HG02623 (cell line): ENCODE measurements around the gene KRT23.

Source experiments
- ATAC-seq: cut with Tn5 transposase; IDR thresholded peaks from one replicate; pipeline ENCODE4 v1.9.1; 2021; ENCODE audit warnings: moderate library complexity; ENCODE audit not compliant: unreplicated experiment

KRT23 gene

GRCh38 chr17:40912486-40913210, 24.8 kb downstream of the KRT23 start:
- ATAC-seq: no peak

DNA sequence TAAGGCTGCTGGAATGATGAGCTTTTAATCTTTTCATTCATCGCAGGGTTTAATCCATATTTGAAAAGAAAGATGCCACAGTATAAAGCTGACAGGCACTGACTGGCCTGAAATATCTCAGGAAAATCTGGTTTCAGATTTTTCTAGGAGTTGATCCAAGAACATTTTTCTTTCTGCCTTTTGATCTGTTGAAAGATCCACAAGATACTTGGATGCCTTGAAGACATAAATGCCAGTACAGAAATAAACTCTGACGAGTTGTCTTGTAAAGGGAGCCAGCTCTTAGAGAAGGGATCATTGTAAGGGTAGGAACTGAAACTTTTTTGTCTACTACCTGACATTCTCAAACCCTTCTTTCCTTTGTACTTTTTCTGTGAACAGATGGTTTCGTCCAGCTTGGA, 27.0 kb downstream of the KRT23 start:
- no peak for ATAC-seq

DNA sequence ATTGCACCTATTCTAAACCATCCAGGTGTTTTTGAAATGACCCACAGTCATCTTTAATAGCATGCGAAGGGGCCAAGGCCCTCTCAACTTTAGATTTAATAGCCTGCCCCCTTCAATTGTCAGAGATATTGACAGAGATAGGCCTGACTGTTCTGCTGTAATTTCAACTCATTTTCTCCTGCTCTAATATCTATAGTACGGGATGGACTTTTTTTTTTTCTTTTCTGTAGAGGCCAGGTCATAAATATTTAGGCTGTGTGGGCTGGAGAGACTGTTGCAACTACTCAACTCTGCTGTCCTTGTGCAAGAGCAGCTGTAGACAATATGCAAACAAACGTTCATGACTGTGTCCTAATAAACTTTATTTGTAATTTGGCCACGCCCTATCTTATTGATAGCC, 27.7 kb downstream of the KRT23 start:
- ATAC-seq: no peak

- no peak for ATAC-seq
These were observed 28.1 kb downstream of the KRT23 start for GRCh38 chr17:40909351-40909750.

GRCh38 chr17:40906613-40907012, 30.8 kb downstream of the KRT23 start:
- ATAC-seq: no peak

DNA sequence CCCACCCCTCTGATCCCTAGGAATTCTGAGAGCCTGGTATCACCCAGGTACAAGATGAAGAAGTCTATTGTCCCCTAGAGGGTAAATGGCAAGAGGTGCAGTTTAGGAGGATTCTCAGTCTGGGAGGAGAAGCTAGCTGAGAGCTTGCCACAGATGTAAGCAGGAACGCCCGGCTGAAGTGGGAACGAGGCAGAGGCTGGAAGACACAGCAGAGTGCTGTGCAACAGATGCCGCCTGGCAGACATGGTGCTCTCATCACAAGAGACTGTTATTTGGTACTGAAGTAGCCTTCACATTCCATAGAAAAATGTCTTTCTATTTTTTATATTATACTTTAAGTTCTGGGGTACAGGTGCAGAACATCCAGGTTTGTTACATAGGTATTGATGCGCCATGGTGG, 32.1 kb downstream of the KRT23 start:
- ATAC-seq: no peak

DNA sequence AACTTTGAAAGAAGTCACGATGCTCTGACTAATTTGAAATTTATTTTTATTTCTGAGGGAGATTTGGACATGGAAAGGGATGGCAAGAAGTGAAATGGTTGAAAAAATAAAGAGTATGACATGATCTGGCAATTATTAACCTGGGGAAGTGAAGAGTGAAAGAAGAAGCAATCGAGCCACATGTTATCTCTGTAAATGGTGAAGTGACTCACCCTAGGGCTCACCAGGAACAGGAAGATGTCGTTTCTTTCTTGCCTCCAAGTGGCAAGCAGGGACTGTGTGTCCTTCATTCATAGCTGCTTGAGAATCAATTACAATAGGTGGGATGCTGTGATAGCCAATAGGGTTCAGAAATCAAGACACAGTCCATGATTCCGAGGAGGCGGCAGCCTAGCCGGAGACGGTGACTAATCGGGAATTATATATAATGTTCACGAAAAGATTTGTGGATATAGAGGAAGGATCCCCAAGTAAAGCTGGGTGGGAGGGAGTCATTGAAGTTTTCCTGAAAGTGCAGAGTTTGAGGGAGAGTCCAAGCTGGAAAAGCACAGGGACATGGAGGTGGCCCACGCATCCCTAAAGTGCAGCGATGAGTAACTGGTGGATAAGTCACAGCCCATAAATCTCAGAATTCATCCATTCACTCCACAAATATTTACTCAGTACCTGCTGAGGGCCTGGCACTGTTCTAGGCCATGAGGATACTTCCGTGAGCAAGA, 34.2 kb downstream of the KRT23 start:
- no peak for ATAC-seq

DNA sequence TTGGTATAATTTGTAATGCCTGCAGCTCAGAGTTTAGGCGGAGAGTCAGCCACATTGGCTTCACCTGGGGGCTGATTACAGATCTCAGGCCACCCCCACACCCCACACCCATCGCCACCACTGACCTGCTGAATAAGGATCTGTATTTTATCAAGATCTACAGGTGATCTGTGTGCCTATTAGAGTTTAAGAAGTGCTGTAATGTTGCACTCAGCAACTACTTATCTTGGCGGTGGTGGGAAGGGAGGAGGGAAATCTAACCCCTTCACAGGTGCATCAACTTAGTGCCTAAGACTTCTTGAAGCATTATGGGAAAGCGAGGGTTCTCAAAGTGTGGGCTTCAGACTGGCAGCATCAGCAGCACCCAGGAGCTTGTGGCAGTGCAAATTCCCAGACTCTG, 34.9 kb downstream of the KRT23 start:
- no peak for ATAC-seq

GRCh38 chr17:40901981-40902474, 35.4 kb downstream of the KRT23 start:
- no peak for ATAC-seq

- ATAC-seq: no peak
These were observed 36.6 kb downstream of the KRT23 start for GRCh38 chr17:40900809-40901356.

GRCh38 chr17:40896916-40897455, 40.5 kb downstream of the KRT23 start:
- ATAC-seq: no peak

- ATAC-seq: no peak
These were observed 42.2 kb downstream of the KRT23 start for GRCh38 chr17:40895106-40895730.

GRCh38 chr17:40888196-40888720, 49.2 kb downstream of the KRT23 start:
- no peak for ATAC-seq

- ATAC-seq: no peak
These were observed 51.4 kb downstream of the KRT23 start for GRCh38 chr17:40886090-40886489.

GRCh38 chr17:40884708-40885512, 52.5 kb downstream of the KRT23 start, which contains the start of gene KRT20:
Gene KRT20, minus strand, starts transcription at chr17:40885242. Its CDS starts 57 bp downstream, at chr17:40885185.
- no peak for ATAC-seq

DNA sequence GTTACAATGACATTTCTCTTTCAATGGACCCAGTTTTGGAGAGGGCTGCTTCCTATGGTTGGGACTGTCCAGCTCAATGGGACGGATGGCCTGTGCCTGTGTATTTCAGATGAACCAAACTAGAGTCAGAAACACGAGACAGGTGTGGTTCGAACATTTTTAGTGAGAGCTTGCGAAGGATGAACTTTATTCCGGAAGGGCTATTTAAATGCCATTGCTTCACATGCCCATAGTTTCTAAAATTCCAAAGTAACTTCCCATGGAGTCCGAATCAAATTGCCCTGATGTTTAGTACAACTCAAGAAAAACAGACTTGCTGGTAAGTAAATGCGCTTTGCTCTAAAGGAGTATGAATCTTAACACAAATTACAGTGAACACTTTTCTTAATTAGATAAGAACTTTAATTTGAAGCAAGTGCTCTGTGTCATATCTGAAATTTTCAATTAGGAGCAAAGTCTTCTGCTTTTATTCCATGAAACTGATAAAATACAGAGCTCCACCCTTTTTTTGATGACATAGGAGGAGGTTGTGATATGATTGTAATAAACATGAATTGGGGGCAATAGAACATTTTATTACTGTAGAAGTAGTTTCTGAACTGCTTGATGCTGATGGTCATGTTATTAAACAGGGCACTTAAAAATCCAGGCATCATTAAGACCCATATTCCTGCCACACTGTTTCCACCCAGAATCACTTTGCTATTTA, 53.7 kb downstream of the KRT23 start:
- no peak for ATAC-seq

- no peak for ATAC-seq
These were observed 54.4 kb downstream of the KRT23 start for GRCh38 chr17:40883031-40883430.

- no peak for ATAC-seq
These were observed 58.4 kb downstream of the KRT23 start for GRCh38 chr17:40879026-40879425.

DNA sequence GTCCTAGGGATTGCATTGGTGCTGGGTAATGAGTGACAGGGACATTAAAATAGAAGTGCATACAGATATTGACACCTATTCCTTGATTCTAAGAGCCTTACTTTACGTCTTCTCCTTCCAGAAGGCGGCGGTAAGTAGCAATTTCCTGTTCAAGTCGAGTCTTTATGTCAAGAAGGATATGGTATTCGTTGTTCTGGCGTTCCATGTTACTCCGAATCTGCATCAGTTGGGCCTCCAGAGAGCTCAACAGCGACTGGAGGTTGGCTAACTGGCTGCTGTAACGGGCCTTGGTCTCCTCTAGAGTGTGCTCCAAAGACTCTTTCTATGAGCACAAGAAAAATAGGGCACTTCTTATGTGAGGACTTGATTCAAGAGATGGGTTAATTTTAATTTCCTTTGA, 59.4 kb downstream of the KRT23 start:
- no peak for ATAC-seq

DNA sequence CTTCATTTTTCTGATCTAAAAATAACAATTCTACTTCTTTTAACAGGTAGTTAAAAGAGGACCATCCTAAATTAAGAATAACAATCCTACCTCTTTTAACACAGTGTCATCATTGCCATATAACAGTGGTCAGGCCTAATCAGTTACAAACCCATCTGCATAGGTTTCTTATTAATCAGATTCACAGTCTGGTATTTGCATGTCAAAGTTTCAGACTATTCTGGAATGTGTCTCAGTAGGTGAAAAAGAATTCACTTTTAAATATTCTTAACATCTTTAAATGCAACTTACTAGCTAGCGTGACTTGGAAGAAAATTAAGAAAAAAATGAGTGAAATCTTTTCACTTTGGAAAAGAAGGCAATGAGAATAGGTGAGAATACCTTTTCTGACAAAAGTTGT, 63.6 kb downstream of the KRT23 start:
- no peak for ATAC-seq
